WTC11 (cell line): Measurements from ENCODE around the gene POLR3H. TPM values are rescaled to one million over a fixed set of nuclear protein-coding genes. Genes with fewer than 3 reads are reported as not detected.

Source experiments
- ATAC-seq: fragments of 200-7000 bp; cut with Tn5 transposase; 2 replicates; pipeline ENCODE4 v1.10.0; 2021; ENCODE audit warnings: mild to moderate bottlenecking, moderate library complexity
- CTCF ChIA-PET: fragments of 300-600 bp; sonication (Branson Sonifier 250); formaldehyde crosslinking; loops from one replicate; lab custom pipeline; 2021; ENCODE audit warnings: antibody characterized with exemption; lab: Charles Lee
- POLR2A ChIA-PET: fragments of 350-600 bp; sonication (Branson Sonifier 250); formaldehyde crosslinking; loops from one replicate; lab custom pipeline; 2021; ENCODE audit warnings: antibody characterized with exemption; lab: Charles Lee
- DNase-seq: peaks from one replicate; pipeline ENCODE4 v3.0.0; 2021; ENCODE audit warnings: low spot score
- H3K27ac Mint-ChIP-seq: 2 replicates; pipeline ENCODE4 v1.8.0; 2021; ENCODE audit warnings: mixed read lengths
- H3K27me3 Mint-ChIP-seq: 2 replicates; pipeline ENCODE4 v1.8.0; 2021; ENCODE audit warnings: low read depth, mild to moderate bottlenecking, moderate library complexity, mixed read lengths
- H3K36me3 Mint-ChIP-seq: 2 replicates; pipeline ENCODE4 v1.8.0; 2021; ENCODE audit warnings: mixed read lengths
- H3K4me1 Mint-ChIP-seq: 2 replicates; pipeline ENCODE4 v1.8.0; 2022; ENCODE audit warnings: mixed read lengths
- H3K4me3 Mint-ChIP-seq: 2 replicates; pipeline ENCODE4 v1.8.0; 2021; ENCODE audit warnings: mild to moderate bottlenecking, moderate library complexity, mixed read lengths
- H3K9me3 Mint-ChIP-seq: 2 replicates; pipeline ENCODE4 v1.8.0; 2021; ENCODE audit warnings: mixed read lengths
- ATF1 ChIP-seq: sonication (generic); formaldehyde crosslinking; IDR thresholded peaks from 2 replicates; pipeline ENCODE4 v1.8.1; 2023; ENCODE audit warnings: mild to moderate bottlenecking, moderate library complexity, missing genetic modification reagents
- ATF3 ChIP-seq: sonication (generic); formaldehyde crosslinking; conservative IDR thresholded peaks from 2 replicates; pipeline ENCODE4 v1.8.1; 2022; ENCODE audit warnings: mild to moderate bottlenecking, missing genetic modification reagents
- ELF4 ChIP-seq: sonication (generic); formaldehyde crosslinking; IDR thresholded peaks from 2 replicates; pipeline ENCODE4 v1.8.1; 2022; ENCODE audit warnings: low read depth, mild to moderate bottlenecking, moderate library complexity, missing genetic modification reagents
- FOXK1 ChIP-seq: sonication (generic); formaldehyde crosslinking; IDR thresholded peaks from 2 replicates; pipeline ENCODE4 v1.8.0; 2022; ENCODE audit warnings: mild to moderate bottlenecking, moderate library complexity, missing genetic modification reagents
- JAZF1 ChIP-seq: fragments of 250-450 bp; sonication (Bioruptor Pico); IDR thresholded peaks from 2 replicates; pipeline ENCODE4 v1.9.0; 2021; ENCODE audit warnings: moderate library complexity, mild to moderate bottlenecking, inconsistent platforms
- NR3C1 ChIP-seq: sonication (generic); formaldehyde crosslinking; conservative IDR thresholded peaks from 2 replicates; pipeline ENCODE4 v1.8.1; 2023; ENCODE audit warnings: low read depth, mild to moderate bottlenecking, missing genetic modification reagents
- OVOL2 ChIP-seq: fragments of 250-450 bp; sonication (Bioruptor Pico); IDR thresholded peaks from 2 replicates; pipeline ENCODE4 v1.9.0; 2021; ENCODE audit warnings: mild to moderate bottlenecking, borderline replicate concordance
- RELA ChIP-seq: sonication (generic); formaldehyde crosslinking; IDR thresholded peaks from 2 replicates; pipeline ENCODE4 v1.8.1; 2022; ENCODE audit warnings: missing genetic modification reagents, mild to moderate bottlenecking, borderline replicate concordance
- RORB ChIP-seq: fragments of 250-450 bp; sonication (Bioruptor Pico); IDR thresholded peaks from 2 replicates; pipeline ENCODE4 v1.9.0; 2021; ENCODE audit warnings: mild to moderate bottlenecking
- TEAD1 ChIP-seq: sonication (generic); formaldehyde crosslinking; IDR thresholded peaks from 2 replicates; pipeline ENCODE4 v1.8.0; 2022; ENCODE audit warnings: mild to moderate bottlenecking, missing genetic modification reagents
- USF2 ChIP-seq: sonication (generic); formaldehyde crosslinking; IDR thresholded peaks from 2 replicates; pipeline ENCODE4 v1.8.1; 2023; ENCODE audit warnings: mild to moderate bottlenecking, missing genetic modification reagents, moderate library complexity
- ZMAT4 ChIP-seq: fragments of 250-450 bp; sonication (Bioruptor Pico); IDR thresholded peaks from 2 replicates; pipeline ENCODE4 v1.9.0; 2021; ENCODE audit warnings: mild to moderate bottlenecking
- ZNF121 ChIP-seq: sonication (generic); formaldehyde crosslinking; IDR thresholded peaks from 2 replicates; pipeline ENCODE4 v1.8.0; 2023; ENCODE audit warnings: missing genetic modification reagents
- ZNF263 ChIP-seq: sonication (generic); formaldehyde crosslinking; IDR thresholded peaks from 2 replicates; pipeline ENCODE4 v1.8.1; 2022; ENCODE audit warnings: low read depth, mild to moderate bottlenecking, moderate library complexity, missing genetic modification reagents
- ZNF396 ChIP-seq: fragments of 250-450 bp; sonication (Bioruptor Pico); IDR thresholded peaks from 2 replicates; pipeline ENCODE4 v1.8.0; 2021; ENCODE audit warnings: mild to moderate bottlenecking, moderate library complexity, borderline replicate concordance
- ZNF416 ChIP-seq: fragments of 250-450 bp; sonication (Bioruptor Pico); IDR thresholded peaks from 2 replicates; pipeline ENCODE4 v1.9.0; 2021; ENCODE audit warnings: mild to moderate bottlenecking, inconsistent platforms
- ZNF425 ChIP-seq: fragments of 250-450 bp; sonication (Bioruptor Pico); conservative IDR thresholded peaks from 2 replicates; pipeline ENCODE4 v1.9.0; 2021; ENCODE audit warnings: mild to moderate bottlenecking
- ZNF671 ChIP-seq: fragments of 250-450 bp; sonication (Bioruptor Pico); IDR thresholded peaks from 2 replicates; pipeline ENCODE4 v1.8.0; 2021; ENCODE audit warnings: mild to moderate bottlenecking
- total RNA-seq: library from RNA; stranded (reverse); gene quantifications from 3 replicates; pipeline ENCODE4 v1.2.3, GENCODE V29; 2021
- TF ChIP-seq, protein P1 (sequence below): sonication (generic); formaldehyde crosslinking; IDR thresholded peaks from 2 replicates; pipeline ENCODE4 v1.8.1; 2023; ENCODE audit warnings: mild to moderate bottlenecking, missing genetic modification reagents
- TF ChIP-seq, protein P2 (sequence below): sonication (generic); formaldehyde crosslinking; IDR thresholded peaks from 2 replicates; pipeline ENCODE4 v1.8.0; 2022; ENCODE audit warnings: mild to moderate bottlenecking, missing genetic modification reagents
- TF ChIP-seq, protein P3 (sequence below): fragments of 250-450 bp; sonication (Bioruptor Pico); IDR thresholded peaks from 2 replicates; pipeline ENCODE4 v1.9.0; 2021; ENCODE audit warnings: moderate library complexity, mild to moderate bottlenecking, inconsistent platforms, borderline replicate concordance
- TF ChIP-seq, protein P4 (sequence below): sonication (generic); formaldehyde crosslinking; IDR thresholded peaks from 2 replicates; pipeline ENCODE4 v1.8.1; 2022; ENCODE audit warnings: low read depth, mild to moderate bottlenecking, moderate library complexity, missing genetic modification reagents, borderline replicate concordance
- TF ChIP-seq, protein P5 (sequence below): fragments of 250-450 bp; sonication (Bioruptor Pico); IDR thresholded peaks from 2 replicates; pipeline ENCODE4 v1.9.0; 2021; ENCODE audit warnings: mild to moderate bottlenecking

POLR3H gene
- total RNA-seq, 1 experiment from 2014 or later, result 28.8 TPM

- ChIA-PET POLR2A (interaction anchor here (1.0 kb wide), 1 partner anchor 53 kb away, joined by 3 read pairs; the partner anchor contains the start of gene TOB2), CTCF (interaction anchor here (0.8 to 5.1 kb wide), 9 partner anchors 9 to 101 kb away, joined by 3 to 39 read pairs (median 3); partner anchors contain the start of genes ACO2 and PHF5A)
- Mint-ChIP-seq H3K27me3 (no peaks in the 10 kb centered on the region), H3K4me1 (no peaks in the 10 kb centered on the region), H3K4me3 (no peak overlapping the region), H3K27ac (no peak overlapping the region; the same call in 1 of the 2 replicates), H3K9me3 (no peaks in the 10 kb centered on the region), H3K36me3 (peaks cover 19% of the 10 kb centered on the region)
- no peak for ATAC-seq
- TF ChIP-seq ZNF396 (CRISPR knock-in tag), result no peak
- TF ChIP-seq, protein P1, sequence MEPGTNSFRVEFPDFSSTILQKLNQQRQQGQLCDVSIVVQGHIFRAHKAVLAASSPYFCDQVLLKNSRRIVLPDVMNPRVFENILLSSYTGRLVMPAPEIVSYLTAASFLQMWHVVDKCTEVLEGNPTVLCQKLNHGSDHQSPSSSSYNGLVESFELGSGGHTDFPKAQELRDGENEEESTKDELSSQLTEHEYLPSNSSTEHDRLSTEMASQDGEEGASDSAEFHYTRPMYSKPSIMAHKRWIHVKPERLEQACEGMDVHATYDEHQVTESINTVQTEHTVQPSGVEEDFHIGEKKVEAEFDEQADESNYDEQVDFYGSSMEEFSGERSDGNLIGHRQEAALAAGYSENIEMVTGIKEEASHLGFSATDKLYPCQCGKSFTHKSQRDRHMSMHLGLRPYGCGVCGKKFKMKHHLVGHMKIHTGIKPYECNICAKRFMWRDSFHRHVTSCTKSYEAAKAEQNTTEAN (CRISPR knock-in tag), result no peak
- TF ChIP-seq OVOL2 (CRISPR knock-in tag), result no peak
- TF ChIP-seq ATF3 (CRISPR knock-in tag), result no peak
- TF ChIP-seq, protein P2, sequence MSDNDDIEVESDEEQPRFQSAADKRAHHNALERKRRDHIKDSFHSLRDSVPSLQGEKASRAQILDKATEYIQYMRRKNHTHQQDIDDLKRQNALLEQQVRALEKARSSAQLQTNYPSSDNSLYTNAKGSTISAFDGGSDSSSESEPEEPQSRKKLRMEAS, result no peak
- DNase-seq, result no peak
These were observed 44.5 kb downstream of the POLR3H start for GRCh38 chr22:41499624-41500280.

DNA sequence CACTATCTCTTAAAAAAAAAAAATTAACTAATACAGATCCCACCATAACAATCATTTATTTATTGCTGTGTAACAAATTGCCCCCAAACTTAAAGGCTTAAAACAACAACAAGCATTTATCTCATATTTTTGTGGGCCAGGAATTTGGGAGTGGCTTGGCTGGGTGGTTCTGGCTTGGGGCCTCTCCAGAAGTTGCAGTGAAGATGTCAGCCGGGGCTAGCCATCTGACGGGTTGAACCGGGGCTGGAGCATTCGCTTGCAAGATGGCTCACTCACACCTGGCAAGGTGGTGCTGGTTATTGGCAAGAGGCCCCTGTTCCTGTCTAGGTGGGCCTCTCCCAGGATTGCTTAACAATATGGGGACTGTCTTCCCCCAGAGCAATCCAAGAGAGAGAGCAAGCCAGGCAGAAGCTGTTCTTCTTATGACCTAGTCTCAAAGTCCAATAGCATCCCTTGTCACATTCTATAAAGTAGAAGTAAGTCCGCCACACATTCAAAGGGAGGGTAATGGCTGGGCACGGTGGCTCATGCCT, 45.9 kb downstream of the POLR3H start:
- Mint-ChIP-seq H3K4me1 (no peaks in the 10 kb centered on the region), H3K36me3 (peaks cover 17% of the 10 kb centered on the region), H3K27ac (no peak overlapping the region), H3K4me3 (no peak overlapping the region), H3K9me3 (no peaks in the 10 kb centered on the region), H3K27me3 (no peaks in the 10 kb centered on the region)
- ChIA-PET POLR2A (interaction anchor here (1.0 kb wide), 1 partner anchor 51 kb away, joined by 3 read pairs; the partner anchor contains the start of gene TOB2), CTCF (interaction anchor here (0.7 to 5.1 kb wide), 7 partner anchors 8 to 99 kb away, joined by 3 to 39 read pairs (median 3); no protein-coding TSS in a partner anchor)
- TF ChIP-seq ZNF263 (CRISPR knock-in tag) (no peak), JAZF1 (CRISPR knock-in tag) (no peak), RORB (CRISPR knock-in tag) (no peak), ZNF671 (CRISPR knock-in tag) (no peak), USF2 (CRISPR knock-in tag) (no peak), NR3C1 (no peak), ELF4 (CRISPR knock-in tag) (no peak), FOXK1 (CRISPR knock-in tag) (no peak), ATF1 (CRISPR knock-in tag) (no peak), ZNF121 (CRISPR knock-in tag) (no peak), ZNF425 (CRISPR knock-in tag) (no peak), ZMAT4 (CRISPR knock-in tag) (no peak), RELA (CRISPR knock-in tag) (no peak), TEAD1 (no peak), ZNF416 (CRISPR knock-in tag) (no peak)
- TF ChIP-seq, protein P3, sequence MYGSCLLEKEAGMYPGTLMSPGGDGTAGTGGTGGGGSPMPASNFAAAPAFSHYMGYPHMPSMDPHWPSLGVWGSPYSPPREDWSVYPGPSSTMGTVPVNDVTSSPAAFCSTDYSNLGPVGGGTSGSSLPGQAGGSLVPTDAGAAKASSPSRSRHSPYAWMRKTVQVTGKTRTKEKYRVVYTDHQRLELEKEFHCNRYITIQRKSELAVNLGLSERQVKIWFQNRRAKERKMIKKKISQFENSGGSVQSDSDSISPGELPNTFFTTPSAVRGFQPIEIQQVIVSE (CRISPR knock-in tag), result no peak
- TF ChIP-seq, protein P4, sequence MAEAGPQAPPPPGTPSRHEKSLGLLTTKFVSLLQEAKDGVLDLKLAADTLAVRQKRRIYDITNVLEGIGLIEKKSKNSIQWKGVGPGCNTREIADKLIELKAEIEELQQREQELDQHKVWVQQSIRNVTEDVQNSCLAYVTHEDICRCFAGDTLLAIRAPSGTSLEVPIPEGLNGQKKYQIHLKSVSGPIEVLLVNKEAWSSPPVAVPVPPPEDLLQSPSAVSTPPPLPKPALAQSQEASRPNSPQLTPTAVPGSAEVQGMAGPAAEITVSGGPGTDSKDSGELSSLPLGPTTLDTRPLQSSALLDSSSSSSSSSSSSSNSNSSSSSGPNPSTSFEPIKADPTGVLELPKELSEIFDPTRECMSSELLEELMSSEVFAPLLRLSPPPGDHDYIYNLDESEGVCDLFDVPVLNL (CRISPR knock-in tag), result no peak
- TF ChIP-seq, protein P5, sequence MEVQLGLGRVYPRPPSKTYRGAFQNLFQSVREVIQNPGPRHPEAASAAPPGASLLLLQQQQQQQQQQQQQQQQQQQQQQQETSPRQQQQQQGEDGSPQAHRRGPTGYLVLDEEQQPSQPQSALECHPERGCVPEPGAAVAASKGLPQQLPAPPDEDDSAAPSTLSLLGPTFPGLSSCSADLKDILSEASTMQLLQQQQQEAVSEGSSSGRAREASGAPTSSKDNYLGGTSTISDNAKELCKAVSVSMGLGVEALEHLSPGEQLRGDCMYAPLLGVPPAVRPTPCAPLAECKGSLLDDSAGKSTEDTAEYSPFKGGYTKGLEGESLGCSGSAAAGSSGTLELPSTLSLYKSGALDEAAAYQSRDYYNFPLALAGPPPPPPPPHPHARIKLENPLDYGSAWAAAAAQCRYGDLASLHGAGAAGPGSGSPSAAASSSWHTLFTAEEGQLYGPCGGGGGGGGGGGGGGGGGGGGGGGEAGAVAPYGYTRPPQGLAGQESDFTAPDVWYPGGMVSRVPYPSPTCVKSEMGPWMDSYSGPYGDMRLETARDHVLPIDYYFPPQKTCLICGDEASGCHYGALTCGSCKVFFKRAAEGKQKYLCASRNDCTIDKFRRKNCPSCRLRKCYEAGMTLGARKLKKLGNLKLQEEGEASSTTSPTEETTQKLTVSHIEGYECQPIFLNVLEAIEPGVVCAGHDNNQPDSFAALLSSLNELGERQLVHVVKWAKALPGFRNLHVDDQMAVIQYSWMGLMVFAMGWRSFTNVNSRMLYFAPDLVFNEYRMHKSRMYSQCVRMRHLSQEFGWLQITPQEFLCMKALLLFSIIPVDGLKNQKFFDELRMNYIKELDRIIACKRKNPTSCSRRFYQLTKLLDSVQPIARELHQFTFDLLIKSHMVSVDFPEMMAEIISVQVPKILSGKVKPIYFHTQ (CRISPR knock-in tag), result no peak
- DNase-seq (no peak), ATAC-seq (no peak)
